PC-9 (cell line): ENCODE data around the gene ADAMTSL1. TPM values are rescaled to one million over a fixed set of nuclear protein-coding genes. Genes with fewer than 3 reads are reported as not detected.

Experiments
- BruUV-seq: library from RNA; stranded (reverse); fragments of 400-500 nt; replicated peaks from 2 replicates; lab custom pipeline; 2021; lab: Mats Ljungman, UMichigan
- CTCF ChIA-PET: fragments of 300-600 bp; sonication (Branson Sonifier 250); formaldehyde crosslinking; loops from one replicate; lab custom pipeline; 2022; ENCODE audit warnings: antibody characterized with exemption; lab: Charles Lee
- POLR2A ChIA-PET: fragments of 300-600 bp; sonication (Branson Sonifier 250); formaldehyde crosslinking; loops from one replicate; lab custom pipeline; 2022; ENCODE audit warnings: antibody characterized with exemption; ENCODE audit not compliant: unreplicated experiment; lab: Charles Lee
- DNase-seq, 2 experiments: peaks; one replicate each; pipeline versions ENCODE4 v3.0.0 to v3.0.0-alpha.2; 2015 to 2022; ENCODE audit warnings: mixed read lengths in 1 of 2
- H2AFZ ChIP-seq: fragments of 200-600 bp; sonication (generic); 2 replicates; pipeline ENCODE4 v1.8.1; 2017; ENCODE audit warnings: antibody characterized with exemption
- H3F3A ChIP-seq: fragments of 200-600 bp; sonication (generic); 2 replicates; pipeline ENCODE4 v1.8.1; 2017; ENCODE audit warnings: antibody characterized with exemption, mild to moderate bottlenecking, low read depth; ENCODE audit not compliant: insufficient read depth
- H3K27ac ChIP-seq: fragments of 200-600 bp; sonication (generic); 2 replicates; pipeline ENCODE4 v1.6.1; 2016; ENCODE audit warnings: mixed run types
- H3K27me3 ChIP-seq: fragments of 200-600 bp; sonication (generic); 2 replicates; pipeline ENCODE4 v1.6.1; 2016; ENCODE audit warnings: low read depth, mixed run types; ENCODE audit not compliant: insufficient read depth
- H3K36me3 ChIP-seq: fragments of 200-600 bp; sonication (generic); 2 replicates; pipeline ENCODE4 v1.6.1; 2016; ENCODE audit warnings: low read depth, mixed run types
- H3K4me1 ChIP-seq: fragments of 200-600 bp; sonication (generic); replicated peaks from 2 replicates; pipeline ENCODE4 v1.6.1; 2016; ENCODE audit warnings: mixed run types; ENCODE audit not compliant: insufficient read depth
- H3K4me2 ChIP-seq: fragments of 200-600 bp; sonication (generic); 2 replicates; pipeline ENCODE4 v1.6.1; 2017; ENCODE audit warnings: mixed run types
- H3K4me3 ChIP-seq: fragments of 200-600 bp; sonication (generic); 2 replicates; pipeline ENCODE4 v1.6.1; 2016; ENCODE audit warnings: mixed run types
- H3K79me2 ChIP-seq: fragments of 200-600 bp; sonication (generic); 2 replicates; pipeline ENCODE4 v1.6.1; 2017; ENCODE audit warnings: low read depth, mixed run types
- H3K9me2 ChIP-seq: fragments of 200-600 bp; sonication (generic); 2 replicates; pipeline ENCODE4 v1.8.1; 2017; ENCODE audit warnings: mild to moderate bottlenecking; ENCODE audit not compliant: insufficient read depth
- H3K9me3 ChIP-seq: fragments of 200-600 bp; sonication (generic); 2 replicates; pipeline ENCODE4 v1.8.1; 2016; ENCODE audit warnings: low read depth; ENCODE audit not compliant: insufficient read depth
- H4K20me1 ChIP-seq: fragments of 200-600 bp; sonication (generic); 2 replicates; pipeline ENCODE4 v1.8.1; 2017; ENCODE audit not compliant: insufficient read depth
- CTCF ChIP-seq: fragments of 200-600 bp; sonication (generic); conservative IDR thresholded peaks from 2 replicates; pipeline ENCODE4 v1.6.1; 2017; ENCODE audit warnings: mixed run types, antibody characterized with exemption, mild to moderate bottlenecking, moderate library complexity
- EZH2 ChIP-seq: fragments of 200-600 bp; sonication (generic); IDR thresholded peaks from 2 replicates; pipeline ENCODE4 v1.8.0; 2017; ENCODE audit warnings: antibody characterized with exemption, low read depth
- intact Hi-C: fragments of 100-400 bp; cut with micrococcal nuclease; formaldehyde crosslinking; loops from one replicate; pipeline ENCODE4 v1.10.0; 2022; ENCODE audit not compliant: unreplicated experiment
- total RNA-seq: library from RNA; stranded (reverse); gene quantifications from 2 replicates; pipeline ENCODE4 v1.2.3, GENCODE V29; 2021

Gene ADAMTSL1
- total RNA-seq, 1 experiment from 2014 or later, result not detected

- Histone ChIP-seq H3K4me3 (no peak overlapping the region), H3K36me3 (no peaks in the 10 kb centered on the region), H3K9me3 (no peaks in the 10 kb centered on the region), H3K9me2 (no peaks in the 10 kb centered on the region), H4K20me1 (no peaks in the 10 kb centered on the region), H3K79me2 (no peaks in the 10 kb centered on the region), H3K27me3 (no peaks in the 10 kb centered on the region), H2AFZ (no peak overlapping the region), H3K27ac (no peak overlapping the region), H3F3A (no peaks in the 10 kb centered on the region), H3K4me1 (no peaks in the 10 kb centered on the region), H3K4me2 (no peak overlapping the region)
- CTCF ChIA-PET, result no interaction called here
- BruUV-seq, result no TSS peak
- intact Hi-C loops, result no loop called here
- no peak for DNase-seq
- POLR2A ChIA-PET, result no interaction called here
- TF ChIP-seq EZH2 (no peak), CTCF (no peak)
These were observed 269.5 kb downstream of the ADAMTSL1 start for GRCh38 chr9:18743421-18743820.

GRCh38 chr9:18743971-18744370 lies 270.0 kb downstream of the ADAMTSL1 start:
- H3K27me3 ChIP-seq, result no peaks in the 10 kb centered on the region
- H3K79me2 ChIP-seq, result no peaks in the 10 kb centered on the region
- no peaks in the 10 kb centered on the region for H3K36me3 ChIP-seq
- H4K20me1 ChIP-seq, result no peaks in the 10 kb centered on the region
- ChIA-PET CTCF (no interaction called here), POLR2A (no interaction called here)
- H3K27ac ChIP-seq, result no peak overlapping the region
- no peaks in the 10 kb centered on the region for H3K9me3 ChIP-seq
- no peaks in the 10 kb centered on the region for H3K9me2 ChIP-seq
- intact Hi-C loops, result no loop called here
- no peak overlapping the region for H2AFZ ChIP-seq
- H3F3A ChIP-seq, result no peaks in the 10 kb centered on the region
- TF ChIP-seq EZH2, result no peak
- TF ChIP-seq CTCF, result no peak
- H3K4me3 ChIP-seq, result no peak overlapping the region
- no peak overlapping the region for H3K4me2 ChIP-seq
- BruUV-seq, result no TSS peak
- H3K4me1 ChIP-seq, result no peaks in the 10 kb centered on the region
- no peak for DNase-seq

GRCh38 chr9:18745710-18746109 lies 271.8 kb downstream of the ADAMTSL1 start:
- Histone ChIP-seq H3K9me3 (no peaks in the 10 kb centered on the region), H3K27me3 (no peaks in the 10 kb centered on the region), H3K36me3 (no peaks in the 10 kb centered on the region), H3K27ac (no peak overlapping the region), H3K79me2 (no peaks in the 10 kb centered on the region), H3K4me1 (no peaks in the 10 kb centered on the region), H2AFZ (no peak overlapping the region), H3F3A (no peaks in the 10 kb centered on the region), H3K4me2 (no peak overlapping the region), H4K20me1 (no peaks in the 10 kb centered on the region), H3K9me2 (no peaks in the 10 kb centered on the region), H3K4me3 (no peak overlapping the region)
- POLR2A ChIA-PET, result no interaction called here
- CTCF ChIA-PET, result no interaction called here
- intact Hi-C loops, result no loop called here
- TF ChIP-seq CTCF, result no peak
- no peak for DNase-seq
- no TSS peak for BruUV-seq
